Stimulated activated CD8-positive, alpha-beta memory T cell treated with anti-CD3 and anti-CD28 coated beads, Interleukin-15, amount 100 ng/mL, for 48 hours (primary cell): ENCODE measurements around the gene RASA2.
"Not testable (repeated sequence)": the region's sequence is repeated elsewhere in the genome, so short reads cannot be mapped to it uniquely, and the experiment has no call there.

Experiments
- DNase-seq, 2 donors: peaks; one replicate each; pipeline ENCODE4 v3.0.0-alpha.2; 2020; ENCODE audit warnings: low read depth in 2 of 2

The RASA2 gene

GRCh38 chr3:141576744-141577052, 89.9 kb downstream of the RASA2 start:
- DNase-seq, result no peak

GRCh38 chr3:141578202-141578973, 91.6 kb downstream of the RASA2 start:
- DNase-seq, result no peak

- no peak for DNase-seq
These were observed 107.5 kb downstream of the RASA2 start for GRCh38 chr3:141594357-141594756.

- no peak for DNase-seq
These were observed 111.1 kb downstream of the RASA2 start for GRCh38 chr3:141597931-141598330.

- no peak for DNase-seq
These were observed 113.5 kb downstream of the RASA2 start for GRCh38 chr3:141600331-141600730.

- no peak for DNase-seq
These were observed 115.9 kb downstream of the RASA2 start for GRCh38 chr3:141602706-141603105.

- DNase-seq, result no peak
These were observed 116.7 kb downstream of the RASA2 start for GRCh38 chr3:141603473-141604035.

- DNase-seq, result no peak
These were observed 119.1 kb downstream of the RASA2 start for GRCh38 chr3:141605883-141606282.

GRCh38 chr3:141608438-141608837, 121.6 kb downstream of the RASA2 start:
- no peak for DNase-seq

- no peak for DNase-seq
These were observed 124.1 kb downstream of the RASA2 start for GRCh38 chr3:141610939-141611338.

- no peak for DNase-seq
These were observed 131.5 kb downstream of the RASA2 start for GRCh38 chr3:141618103-141618910.

GRCh38 chr3:141618938-141619337, 132.1 kb downstream of the RASA2 start:
- DNase-seq, result no peak

- no peak for DNase-seq
These were observed 132.6 kb downstream of the RASA2 start for GRCh38 chr3:141619450-141619849.

- no peak for DNase-seq
These were observed 136.9 kb downstream of the RASA2 start for GRCh38 chr3:141623691-141624090.

GRCh38 chr3:141625506-141625905, 138.7 kb downstream of the RASA2 start:
- no peak for DNase-seq

GRCh38 chr3:141628334-141628733, 141.5 kb downstream of the RASA2 start:
- DNase-seq, result not testable (repeated sequence)

- DNase-seq, result not testable (repeated sequence)
These were observed 142.1 kb downstream of the RASA2 start for GRCh38 chr3:141628868-141629441.

GRCh38 chr3:141629976-141630375, 143.1 kb downstream of the RASA2 start:
- DNase-seq, result no peak

- no peak for DNase-seq
These were observed 146.1 kb downstream of the RASA2 start for GRCh38 chr3:141632779-141633374.

- DNase-seq, result no peak
These were observed 155.4 kb downstream of the RASA2 start for GRCh38 chr3:141642215-141642614.

GRCh38 chr3:141643391-141643790, 156.6 kb downstream of the RASA2 start:
- no peak for DNase-seq

GRCh38 chr3:141643796-141644195, 157.0 kb downstream of the RASA2 start:
- DNase-seq, result no peak
